ENCODE data around the gene CCDC57.

GRCh38 chr17:82212331-82213250, at the start of gene CCDC57:
- TF ChIP-seq SIX5 (IDR thresholded peaks at IDR 0.05; ENCODE audit: low read depth, low read length): no peak
- TF ChIP-seq ATF2 (IDR thresholded peaks at IDR 0.05; ENCODE audit: low read length): no peak
- TF ChIP-seq CHD1 (IDR thresholded peaks at IDR 0.05; ENCODE audit: low read depth, low read length): no peak
- TF ChIP-seq CTCF (IDR thresholded peaks at IDR 0.05; ENCODE audit: control extremely low read depth in 1 of 3, insufficient read depth in 1 of 3, low read depth in 1 of 3, low read length in 3 of 3): no peak
- TF ChIP-seq MAFK (IDR thresholded peaks at IDR 0.05; ENCODE audit: low read depth, low read length): no peak
- no peak for TF ChIP-seq POLR2A (IDR thresholded peaks at IDR 0.05; ENCODE audit: control extremely low read depth in 1 of 2, low read depth in 2 of 2, low read length in 2 of 2)
- TF ChIP-seq MAX (IDR thresholded peaks at IDR 0.05): peak; percentile 67
- TF ChIP-seq KDM1A (IDR thresholded peaks at IDR 0.05; ENCODE audit: borderline replicate concordance, low read length): no peak
- no peak for TF ChIP-seq POLR2AphosphoS5 (IDR thresholded peaks at IDR 0.05; ENCODE audit: low read depth, low read length)
